Measurements from ENCODE around the gene MYO1E. TPM values are rescaled to one million over a fixed set of nuclear protein-coding genes. Genes with fewer than 3 reads are reported as not detected.

Gene MYO1E
- total RNA-seq, 2 donors from 2014 or later, result 47.8 to 65.6 TPM

- peak overlapping the region; percentile 18 for H3K27ac Mint-ChIP-seq
- no peak overlapping the region for H3K27ac ChIP-seq (ENCODE audit: low read depth, low read length)
- DNase-seq, result no peak
- H3K36me3 Mint-ChIP-seq (ENCODE audit: low read depth), result peaks cover 9% of the 10 kb centered on the region
- H3K36me3 ChIP-seq (ENCODE audit: control insufficient read depth, insufficient read depth, low read length), result no peaks in the 10 kb centered on the region
- no peaks in the 10 kb centered on the region for H3K4me1 ChIP-seq (ENCODE audit: control insufficient read depth, insufficient read depth, low read length)
- WGBS, 2 experiments (ENCODE audit: insufficient coverage in 1 of 2, insufficient read length in 1 of 2), result 100% methylated on average over 1 of the region's 1 CpG; no CpG with 5 or more reads in 1 of the 2 experiments
- H3K4me1 Mint-ChIP-seq, result peaks cover 7% of the 10 kb centered on the region
- no peaks in the 10 kb centered on the region for H3K27me3 Mint-ChIP-seq (ENCODE audit: insufficient read depth)
- H3K9me3 ChIP-seq (ENCODE audit: control insufficient read depth, low read length), result no peaks in the 10 kb centered on the region
- no peak overlapping the region for H3K4me3 ChIP-seq (ENCODE audit: low read length)
- TF ChIP-seq CTCF (conservative IDR thresholded peaks at IDR 0.05), result no peak
- no peak overlapping the region for H3K4me3 Mint-ChIP-seq
- peaks cover 3% of the 10 kb centered on the region for H3K9me3 Mint-ChIP-seq
- H3K27me3 ChIP-seq (ENCODE audit: control insufficient read depth, insufficient read depth, low read length, poor library complexity, severe bottlenecking), result no peaks in the 10 kb centered on the region
- H3K9ac ChIP-seq (ENCODE audit: extremely low read depth, low read length, poor library complexity, severe bottlenecking), result no peak overlapping the region
Observed at GRCh38 chr15:59236394-59236793, 136.3 kb downstream of the MYO1E start.

DNA sequence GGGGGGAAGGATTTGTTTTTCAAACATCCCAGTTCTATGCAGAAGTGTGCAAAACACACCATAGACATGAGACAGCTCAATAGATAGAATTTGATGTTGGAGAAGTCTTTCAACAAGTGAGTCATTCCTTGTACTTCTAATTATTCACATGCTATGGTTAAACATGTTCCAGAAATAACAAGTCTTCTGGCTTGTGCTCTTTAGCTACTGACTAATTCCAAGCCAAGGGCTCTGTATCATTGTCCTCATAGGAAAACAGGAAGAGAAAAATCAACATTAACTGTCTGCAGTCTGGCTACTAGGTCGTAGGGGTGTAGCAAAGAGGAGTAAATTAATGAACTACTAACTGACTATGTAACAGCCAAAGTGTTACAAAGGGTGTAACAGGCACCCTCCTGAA is 140.2 kb downstream of the MYO1E start:
- Mint-ChIP-seq H3K4me1 (peaks cover 5% of the 10 kb centered on the region), H3K27ac (no peak overlapping the region), H3K4me3 (no peak overlapping the region), H3K9me3 (peaks cover 3% of the 10 kb centered on the region), H3K27me3 (ENCODE audit: insufficient read depth) (no peaks in the 10 kb centered on the region), H3K36me3 (ENCODE audit: low read depth) (peaks cover 9% of the 10 kb centered on the region)
- Histone ChIP-seq H3K36me3 (ENCODE audit: control insufficient read depth, insufficient read depth, low read length) (no peaks in the 10 kb centered on the region), H3K27ac (ENCODE audit: low read depth, low read length) (no peak overlapping the region), H3K27me3 (ENCODE audit: control insufficient read depth, insufficient read depth, low read length, poor library complexity, severe bottlenecking) (no peaks in the 10 kb centered on the region), H3K9ac (ENCODE audit: extremely low read depth, low read length, poor library complexity, severe bottlenecking) (no peak overlapping the region), H3K9me3 (ENCODE audit: control insufficient read depth, low read length) (no peaks in the 10 kb centered on the region), H3K4me3 (ENCODE audit: low read length) (no peak overlapping the region), H3K4me1 (ENCODE audit: control insufficient read depth, insufficient read depth, low read length) (no peaks in the 10 kb centered on the region)
- no peak for TF ChIP-seq CTCF (conservative IDR thresholded peaks at IDR 0.05)
- 77 to 100% methylated on average over 1 of the region's 1 CpG for WGBS, 2 experiments (ENCODE audit: insufficient coverage in 1 of 2, insufficient read length in 1 of 2)
- no peak for DNase-seq

GRCh38 chr15:59230531-59231055 is 142.1 kb downstream of the MYO1E start:
- DNase-seq, result no peak
- H3K4me3 ChIP-seq (ENCODE audit: low read length), result no peak overlapping the region
- no peaks in the 10 kb centered on the region for H3K27me3 ChIP-seq (ENCODE audit: control insufficient read depth, insufficient read depth, low read length, poor library complexity, severe bottlenecking)
- Mint-ChIP-seq H3K4me3 (no peak overlapping the region), H3K9me3 (no peaks in the 10 kb centered on the region), H3K27me3 (ENCODE audit: insufficient read depth) (no peaks in the 10 kb centered on the region), H3K36me3 (ENCODE audit: low read depth) (peaks cover 10% of the 10 kb centered on the region), H3K27ac (no peak overlapping the region), H3K4me1 (no peaks in the 10 kb centered on the region)
- WGBS, 2 experiments (ENCODE audit: insufficient coverage in 1 of 2, insufficient read length in 1 of 2), result 79% methylated on average over 2 of the region's 2 CpGs; no CpG with 5 or more reads in 1 of the 2 experiments
- H3K9me3 ChIP-seq (ENCODE audit: control insufficient read depth, low read length), result no peaks in the 10 kb centered on the region
- H3K27ac ChIP-seq (ENCODE audit: low read depth, low read length), result no peak overlapping the region
- no peak for TF ChIP-seq CTCF (conservative IDR thresholded peaks at IDR 0.05)
- no peak overlapping the region for H3K9ac ChIP-seq (ENCODE audit: extremely low read depth, low read length, poor library complexity, severe bottlenecking)
- H3K36me3 ChIP-seq (ENCODE audit: control insufficient read depth, insufficient read depth, low read length), result no peaks in the 10 kb centered on the region
- no peaks in the 10 kb centered on the region for H3K4me1 ChIP-seq (ENCODE audit: control insufficient read depth, insufficient read depth, low read length)
